GM12801 (cell line): ENCODE results near the gene TLE4.

ENCODE experiments used
- CTCF ChIP-seq: IDR thresholded peaks from one replicate; pipeline ENCODE4 v1.5.1; 2011; ENCODE audit warnings: control low read depth; ENCODE audit not compliant: insufficient read length; ENCODE audit errors: extremely low read depth

TLE4 gene

GRCh38 chr9:79644048-79644447 is 72.3 kb downstream of the TLE4 start:
- no peak for TF ChIP-seq CTCF

GRCh38 chr9:79644601-79645000 is 72.8 kb downstream of the TLE4 start:
- no peak for TF ChIP-seq CTCF

- TF ChIP-seq CTCF = no peak
Observed at GRCh38 chr9:79645110-79645509, 73.3 kb downstream of the TLE4 start.

- no peak for TF ChIP-seq CTCF
Observed at GRCh38 chr9:79646096-79646495, 74.3 kb downstream of the TLE4 start.

GRCh38 chr9:79651251-79651795 is 79.6 kb downstream of the TLE4 start:
- no peak for TF ChIP-seq CTCF

GRCh38 chr9:79652598-79652997 is 80.8 kb downstream of the TLE4 start:
- no peak for TF ChIP-seq CTCF

- no peak for TF ChIP-seq CTCF
Observed at GRCh38 chr9:79655551-79655950, 83.8 kb downstream of the TLE4 start.

- TF ChIP-seq CTCF = no peak
Observed at GRCh38 chr9:79656169-79656568, 84.4 kb downstream of the TLE4 start.
